IPS-15b (cell line): ENCODE data around the gene CEP83.
A peak's percentile ranks its signal among the peaks of the same experiment; 100 is the strongest.

Experiments
- H3K27me3 ChIP-seq: one replicate; pipeline ENCODE4 v1.6.1; 2013; ENCODE audit warnings: low read length; ENCODE audit not compliant: control insufficient read depth, insufficient read depth
- H3K36me3 ChIP-seq: one replicate; pipeline ENCODE4 v1.6.1; 2013; ENCODE audit warnings: low read length; ENCODE audit not compliant: control insufficient read depth, insufficient read depth
- H3K4me1 ChIP-seq: one replicate; pipeline ENCODE4 v1.6.1; 2013; ENCODE audit warnings: mild to moderate bottlenecking, low read length; ENCODE audit not compliant: control insufficient read depth, insufficient read depth
- H3K4me3 ChIP-seq: one replicate; pipeline ENCODE4 v1.5.1; 2013; ENCODE audit warnings: low read depth, low read length
- H3K9ac ChIP-seq: one replicate; pipeline ENCODE4 v1.6.1; 2013; ENCODE audit warnings: low read depth, mild to moderate bottlenecking, low read length
- H3K9me3 ChIP-seq: one replicate; pipeline ENCODE4 v1.6.1; 2013; ENCODE audit warnings: mild to moderate bottlenecking, low read length; ENCODE audit not compliant: control insufficient read depth, insufficient read depth

The CEP83 gene

GRCh38 chr12:94297096-94297699, 162.5 kb downstream of the CEP83 start:
- Histone ChIP-seq H3K27me3 (no peaks in the 10 kb centered on the region), H3K4me3 (no peak overlapping the region), H3K36me3 (no peaks in the 10 kb centered on the region), H3K9ac (no peak overlapping the region), H3K9me3 (no peaks in the 10 kb centered on the region), H3K4me1 (no peaks in the 10 kb centered on the region)

DNA sequence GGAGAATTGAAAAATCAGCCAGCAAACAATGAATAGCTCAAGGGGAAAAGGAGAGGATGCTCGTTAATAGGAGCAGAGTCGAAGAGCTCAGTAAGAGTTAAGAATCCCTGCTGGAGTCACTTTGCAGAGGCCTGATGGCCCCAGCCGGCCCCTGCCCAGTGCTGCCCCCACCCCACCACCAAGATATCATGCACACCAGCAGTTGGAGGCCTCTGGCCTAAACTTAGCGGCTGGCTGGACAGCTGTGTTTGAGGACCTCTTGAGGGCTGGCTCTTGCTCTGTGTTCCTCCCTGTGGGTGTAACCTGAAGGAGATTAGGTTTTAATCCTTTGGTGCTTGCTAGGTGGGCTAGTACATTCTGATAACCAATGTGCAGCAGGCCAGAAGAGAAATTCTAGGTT, 169.3 kb downstream of the CEP83 start:
- Histone ChIP-seq H3K4me3 (no peak overlapping the region), H3K9me3 (no peaks in the 10 kb centered on the region), H3K4me1 (peaks cover 13% of the 10 kb centered on the region), H3K36me3 (no peaks in the 10 kb centered on the region), H3K27me3 (no peaks in the 10 kb centered on the region), H3K9ac (no peak overlapping the region)

DNA sequence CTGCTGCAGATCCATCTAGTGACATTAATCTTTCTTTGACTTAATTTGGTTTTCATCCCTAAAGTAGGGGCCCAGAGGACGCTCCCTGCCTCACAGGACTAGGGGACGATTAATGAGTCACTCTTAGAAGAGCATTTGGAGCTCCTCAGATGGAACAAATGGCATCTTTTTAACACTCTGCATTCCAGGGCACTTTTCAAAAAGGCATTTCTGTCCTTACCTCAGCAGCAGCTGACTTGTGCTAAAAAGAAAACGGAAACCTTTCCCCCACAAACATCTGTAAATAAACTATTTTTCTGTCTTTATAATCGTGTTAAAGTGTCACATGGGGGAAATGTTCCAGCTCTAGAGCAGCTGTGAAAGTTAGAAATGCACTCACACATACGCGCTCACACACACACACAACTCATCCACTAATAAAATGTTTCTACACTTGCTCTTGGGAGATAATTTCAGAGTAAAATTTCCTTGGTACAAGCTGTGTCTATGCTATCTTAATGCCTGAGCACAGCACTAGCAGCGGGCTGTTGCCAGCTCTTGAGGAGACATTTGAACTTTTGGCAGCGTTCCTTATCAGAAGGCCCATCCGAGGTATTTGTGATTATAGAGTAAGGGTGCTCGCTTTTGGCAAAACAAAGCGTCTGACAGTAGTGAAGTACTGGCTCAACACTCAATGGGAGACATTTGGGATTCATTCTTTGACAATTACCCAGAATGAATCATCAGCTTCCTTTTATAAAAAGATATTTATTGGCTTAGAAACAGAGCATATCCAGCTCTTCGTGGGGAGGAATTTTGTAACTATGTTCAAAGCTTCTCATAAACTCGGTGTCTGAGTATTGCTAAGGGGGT, 170.0 kb downstream of the CEP83 start:
- Histone ChIP-seq H3K27me3 (no peaks in the 10 kb centered on the region), H3K9ac (no peak overlapping the region), H3K9me3 (no peaks in the 10 kb centered on the region), H3K4me1 (peaks cover 13% of the 10 kb centered on the region), H3K4me3 (no peak overlapping the region), H3K36me3 (no peaks in the 10 kb centered on the region)

DNA sequence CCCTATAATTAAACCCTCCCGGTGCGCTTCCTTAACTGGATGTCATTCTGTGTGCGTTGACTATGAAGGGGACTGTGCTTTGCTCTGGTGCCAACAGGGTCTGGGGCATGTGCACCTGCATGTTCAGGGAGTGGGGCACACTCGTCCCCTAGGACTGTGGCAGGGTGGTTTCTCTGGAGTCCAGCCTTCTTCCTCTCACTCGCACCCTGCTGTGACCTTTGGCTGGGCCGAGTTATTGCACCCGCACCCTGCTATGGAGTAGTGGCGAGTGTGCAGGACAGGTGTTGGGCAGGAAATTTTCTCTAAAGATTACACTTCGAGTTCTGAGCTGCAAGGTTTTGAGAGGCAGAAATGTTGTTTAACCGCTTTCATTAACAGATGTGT, 172.4 kb downstream of the CEP83 start:
- H3K4me3 ChIP-seq = no peak overlapping the region
- H3K9me3 ChIP-seq = no peaks in the 10 kb centered on the region
- H3K9ac ChIP-seq = no peak overlapping the region
- peaks cover 13% of the 10 kb centered on the region for H3K4me1 ChIP-seq
- H3K27me3 ChIP-seq = no peaks in the 10 kb centered on the region
- H3K36me3 ChIP-seq = peaks cover 2% of the 10 kb centered on the region

GRCh38 chr12:94286583-94287244, 173.0 kb downstream of the CEP83 start:
- H3K9me3 ChIP-seq = no peaks in the 10 kb centered on the region
- H3K4me3 ChIP-seq = no peak overlapping the region
- H3K9ac ChIP-seq = no peak overlapping the region
- no peaks in the 10 kb centered on the region for H3K27me3 ChIP-seq
- peaks cover 2% of the 10 kb centered on the region for H3K36me3 ChIP-seq
- H3K4me1 ChIP-seq = peaks cover 13% of the 10 kb centered on the region

- no peak overlapping the region for H3K4me3 ChIP-seq
- H3K36me3 ChIP-seq = peaks cover 2% of the 10 kb centered on the region
- H3K9me3 ChIP-seq = no peaks in the 10 kb centered on the region
- no peak overlapping the region for H3K9ac ChIP-seq
- H3K4me1 ChIP-seq = peaks cover 13% of the 10 kb centered on the region
- H3K27me3 ChIP-seq = no peaks in the 10 kb centered on the region
These were observed 173.6 kb downstream of the CEP83 start for GRCh38 chr12:94285943-94286582.

GRCh38 chr12:94284859-94285258, 174.8 kb downstream of the CEP83 start:
- Histone ChIP-seq H3K9me3 (no peaks in the 10 kb centered on the region), H3K9ac (no peak overlapping the region), H3K4me1 (peaks cover 7% of the 10 kb centered on the region), H3K36me3 (peaks cover 2% of the 10 kb centered on the region), H3K27me3 (no peaks in the 10 kb centered on the region), H3K4me3 (no peak overlapping the region)

DNA sequence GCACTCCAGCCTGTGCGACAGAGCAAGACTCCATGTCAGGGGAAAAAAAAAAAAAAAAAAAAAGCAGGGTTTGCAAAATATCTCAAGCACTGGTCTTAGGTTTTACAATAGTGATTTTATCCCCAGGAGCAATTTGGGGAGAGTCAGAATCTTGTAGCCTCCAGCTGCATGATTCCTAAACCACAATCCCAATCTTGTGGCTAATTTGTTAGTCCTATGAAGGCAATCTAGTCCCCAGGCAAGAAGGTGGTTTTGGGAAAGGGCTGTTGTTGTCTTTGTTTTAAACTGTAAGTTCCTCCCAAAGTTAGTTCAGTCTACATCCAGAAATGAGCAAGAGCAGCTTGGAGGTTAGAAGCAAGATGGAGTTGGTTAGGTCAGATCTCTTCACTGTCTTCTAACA, 175.6 kb downstream of the CEP83 start:
- Histone ChIP-seq H3K27me3 (no peaks in the 10 kb centered on the region), H3K4me3 (no peak overlapping the region), H3K9ac (no peak overlapping the region), H3K36me3 (peaks cover 2% of the 10 kb centered on the region), H3K4me1 (peaks cover 5% of the 10 kb centered on the region), H3K9me3 (no peaks in the 10 kb centered on the region)

DNA sequence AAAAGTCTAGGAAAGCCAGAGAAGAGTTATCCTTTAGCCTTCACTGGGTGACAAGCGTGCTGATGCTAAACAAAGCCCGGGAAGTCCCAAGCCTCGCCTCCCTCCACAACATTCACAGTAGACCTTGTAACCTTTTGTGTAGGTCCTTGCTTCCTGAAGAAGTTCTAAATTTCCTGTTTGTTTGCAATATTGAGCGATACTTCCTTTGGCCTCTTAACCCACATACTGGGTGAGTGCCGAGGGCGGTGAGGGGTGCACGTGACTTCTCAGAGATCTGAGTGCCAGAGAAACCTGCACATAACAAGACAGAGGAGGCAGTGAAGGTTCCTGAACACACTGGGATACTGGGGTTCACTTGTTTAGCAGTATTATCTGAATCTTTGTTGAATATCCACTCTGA, 177.0 kb downstream of the CEP83 start:
- no peaks in the 10 kb centered on the region for H3K9me3 ChIP-seq
- H3K36me3 ChIP-seq = peaks cover 2% of the 10 kb centered on the region
- H3K4me3 ChIP-seq = no peak overlapping the region
- H3K27me3 ChIP-seq = no peaks in the 10 kb centered on the region
- H3K9ac ChIP-seq = peak overlapping the region; percentile 12
- H3K4me1 ChIP-seq = peaks cover 4% of the 10 kb centered on the region

- no peak overlapping the region for H3K9ac ChIP-seq
- H3K36me3 ChIP-seq = peaks cover 2% of the 10 kb centered on the region
- H3K27me3 ChIP-seq = no peaks in the 10 kb centered on the region
- H3K4me3 ChIP-seq = no peak overlapping the region
- no peaks in the 10 kb centered on the region for H3K9me3 ChIP-seq
- no peaks in the 10 kb centered on the region for H3K4me1 ChIP-seq
These were observed 179.6 kb downstream of the CEP83 start for GRCh38 chr12:94280063-94280462.

- Histone ChIP-seq H3K4me3 (no peak overlapping the region), H3K4me1 (no peaks in the 10 kb centered on the region), H3K36me3 (no peaks in the 10 kb centered on the region), H3K9ac (no peak overlapping the region), H3K27me3 (no peaks in the 10 kb centered on the region), H3K9me3 (no peaks in the 10 kb centered on the region)
These were observed 182.2 kb downstream of the CEP83 start for GRCh38 chr12:94277426-94278000.
